ENCODE data around the gene ROR2.

Gene ROR2

DNA sequence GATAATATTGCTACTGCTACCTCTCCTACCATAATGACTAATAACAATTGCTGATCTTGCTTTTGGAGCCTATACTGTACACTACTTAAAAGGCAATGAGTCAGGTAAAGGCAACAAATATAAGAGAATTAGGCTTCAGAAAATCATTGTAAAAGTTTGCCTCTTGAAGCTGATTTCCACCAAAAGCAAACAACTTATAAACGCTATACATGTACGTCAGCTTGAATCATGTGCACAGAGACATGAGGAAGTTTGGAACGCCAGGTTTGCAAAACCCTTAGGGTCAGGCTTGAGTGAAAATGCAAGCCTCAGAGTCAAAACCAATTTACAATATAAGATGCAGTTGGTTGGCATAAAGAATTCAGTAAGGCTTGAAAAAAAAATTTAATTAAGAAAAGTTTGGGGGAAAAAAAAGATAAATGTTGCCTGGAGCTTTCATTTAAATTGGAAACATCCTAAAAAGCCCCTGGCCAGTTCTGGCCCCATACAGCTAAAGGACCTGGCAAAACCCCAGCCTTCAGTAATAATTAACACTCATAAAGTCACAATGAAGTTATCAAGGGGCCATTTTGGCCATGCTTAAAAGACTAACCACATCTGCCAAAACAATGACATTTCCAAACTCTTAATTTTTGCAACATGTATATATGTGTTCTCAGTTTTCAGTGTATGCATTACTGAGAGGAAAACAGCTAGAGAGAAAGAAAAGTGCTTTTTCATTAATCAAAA lies 345.4 kb downstream of the ROR2 start:
- Histone ChIP-seq H3K4me3 (ENCODE audit: low read length) (no peak overlapping the region), H3K27me3 (ENCODE audit: control insufficient read depth, insufficient read depth, low read length) (no peaks in the 10 kb centered on the region), H3K36me3 (ENCODE audit: control insufficient read depth, low read depth, low read length) (no peaks in the 10 kb centered on the region), H3K4me1 (ENCODE audit: control insufficient read depth, low read depth, low read length) (no peaks in the 10 kb centered on the region), H3K9me3 (ENCODE audit: control insufficient read depth, low read depth, low read length) (no peaks in the 10 kb centered on the region), H3K27ac (ENCODE audit: low read length) (no peak overlapping the region), H3K9ac (ENCODE audit: low read length) (no peak overlapping the region)

DNA sequence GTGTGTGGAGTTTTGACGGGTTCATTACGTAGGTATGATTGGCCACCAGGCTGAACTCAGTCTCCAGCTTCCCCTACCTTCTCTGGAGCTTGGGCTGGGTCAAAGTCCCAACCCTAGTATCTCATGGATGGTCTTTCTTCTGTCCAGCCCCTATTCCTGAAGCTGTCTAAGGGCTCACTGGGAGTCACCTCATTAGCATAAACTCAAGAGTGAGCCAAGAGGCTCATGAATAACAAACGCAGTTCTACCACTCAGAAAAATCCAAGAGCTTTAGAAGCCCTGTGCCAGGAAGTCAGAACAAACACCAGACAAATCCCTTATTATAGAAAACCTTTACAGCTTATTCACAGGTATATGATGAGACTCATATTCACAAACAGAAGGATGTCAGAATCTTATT lies 346.1 kb downstream of the ROR2 start:
- Histone ChIP-seq H3K9me3 (ENCODE audit: control insufficient read depth, low read depth, low read length) (no peaks in the 10 kb centered on the region), H3K9ac (ENCODE audit: low read length) (no peak overlapping the region), H3K36me3 (ENCODE audit: control insufficient read depth, low read depth, low read length) (no peaks in the 10 kb centered on the region), H3K4me3 (ENCODE audit: low read length) (no peak overlapping the region), H3K27ac (ENCODE audit: low read length) (no peak overlapping the region), H3K4me1 (ENCODE audit: control insufficient read depth, low read depth, low read length) (no peaks in the 10 kb centered on the region), H3K27me3 (ENCODE audit: control insufficient read depth, insufficient read depth, low read length) (no peaks in the 10 kb centered on the region)

GRCh38 chr9:91599564-91599963 lies 350.5 kb downstream of the ROR2 start:
- Histone ChIP-seq H3K27ac (ENCODE audit: low read length) (no peak overlapping the region), H3K9me3 (ENCODE audit: control insufficient read depth, low read depth, low read length) (no peaks in the 10 kb centered on the region), H3K27me3 (ENCODE audit: control insufficient read depth, insufficient read depth, low read length) (no peaks in the 10 kb centered on the region), H3K36me3 (ENCODE audit: control insufficient read depth, low read depth, low read length) (no peaks in the 10 kb centered on the region), H3K9ac (ENCODE audit: low read length) (no peak overlapping the region), H3K4me3 (ENCODE audit: low read length) (no peak overlapping the region), H3K4me1 (ENCODE audit: control insufficient read depth, low read depth, low read length) (no peaks in the 10 kb centered on the region)

- Histone ChIP-seq H3K9ac (ENCODE audit: low read length) (no peak overlapping the region), H3K27ac (ENCODE audit: low read length) (no peak overlapping the region), H3K36me3 (ENCODE audit: control insufficient read depth, low read depth, low read length) (no peaks in the 10 kb centered on the region)
These were observed 358.4 kb downstream of the ROR2 start for GRCh38 chr9:91591627-91592026.

GRCh38 chr9:91589101-91589553 lies 360.9 kb downstream of the ROR2 start:
- no peak overlapping the region for H3K9ac ChIP-seq (ENCODE audit: low read length)
- no peaks in the 10 kb centered on the region for H3K27me3 ChIP-seq (ENCODE audit: control insufficient read depth, insufficient read depth, low read length)
- H3K4me1 ChIP-seq (ENCODE audit: control insufficient read depth, low read depth, low read length), result no peaks in the 10 kb centered on the region
- H3K36me3 ChIP-seq (ENCODE audit: control insufficient read depth, low read depth, low read length), result no peaks in the 10 kb centered on the region
- H3K27ac ChIP-seq (ENCODE audit: low read length), result no peak overlapping the region
- no peaks in the 10 kb centered on the region for H3K9me3 ChIP-seq (ENCODE audit: control insufficient read depth, low read depth, low read length)
- H3K4me3 ChIP-seq (ENCODE audit: low read length), result no peak overlapping the region

More at GRCh38 chr9:91591627-91592026, 358.4 kb downstream of the ROR2 start:
- H3K9me3 ChIP-seq (ENCODE audit: control insufficient read depth, low read depth, low read length), result no peaks in the 10 kb centered on the region
- H3K4me1 ChIP-seq (ENCODE audit: control insufficient read depth, low read depth, low read length), result no peaks in the 10 kb centered on the region
- no peak overlapping the region for H3K4me3 ChIP-seq (ENCODE audit: low read length)
- H3K27me3 ChIP-seq (ENCODE audit: control insufficient read depth, insufficient read depth, low read length), result no peaks in the 10 kb centered on the region

- Histone ChIP-seq H3K4me3 (ENCODE audit: low read length) (no peak overlapping the region), H3K4me1 (ENCODE audit: control insufficient read depth, low read depth, low read length) (no peaks in the 10 kb centered on the region), H3K9me3 (ENCODE audit: control insufficient read depth, low read depth, low read length) (no peaks in the 10 kb centered on the region), H3K27ac (ENCODE audit: low read length) (no peak overlapping the region), H3K9ac (ENCODE audit: low read length) (no peak overlapping the region), H3K36me3 (ENCODE audit: control insufficient read depth, low read depth, low read length) (no peaks in the 10 kb centered on the region), H3K27me3 (ENCODE audit: control insufficient read depth, insufficient read depth, low read length) (no peaks in the 10 kb centered on the region)
These were observed 363.7 kb downstream of the ROR2 start for GRCh38 chr9:91586282-91586681.

DNA sequence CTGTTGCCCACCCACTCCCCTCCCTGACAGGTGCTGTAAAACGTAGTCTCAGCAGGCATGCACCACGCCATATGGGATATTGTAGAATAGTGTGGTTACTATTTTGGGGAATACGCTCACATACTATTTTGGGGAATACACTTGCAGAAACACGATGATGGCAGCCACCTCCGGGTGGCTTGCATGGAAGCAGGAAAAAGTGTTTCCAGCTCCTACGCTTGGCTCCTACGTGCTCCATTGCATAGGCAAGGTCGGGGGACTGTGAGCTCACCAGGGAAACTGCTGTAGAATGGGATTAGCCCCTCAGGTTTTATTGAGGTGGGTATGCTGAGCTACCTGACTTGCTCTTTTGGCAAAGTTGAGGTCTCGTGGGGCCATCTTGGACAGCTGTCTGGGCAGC lies 366.1 kb downstream of the ROR2 start:
- Histone ChIP-seq H3K4me1 (ENCODE audit: control insufficient read depth, low read depth, low read length) (peaks cover 4% of the 10 kb centered on the region), H3K27me3 (ENCODE audit: control insufficient read depth, insufficient read depth, low read length) (no peaks in the 10 kb centered on the region), H3K9me3 (ENCODE audit: control insufficient read depth, low read depth, low read length) (no peaks in the 10 kb centered on the region), H3K9ac (ENCODE audit: low read length) (no peak overlapping the region), H3K36me3 (ENCODE audit: control insufficient read depth, low read depth, low read length) (no peaks in the 10 kb centered on the region), H3K27ac (ENCODE audit: low read length) (no peak overlapping the region), H3K4me3 (ENCODE audit: low read length) (no peak overlapping the region)

- no peak overlapping the region for H3K27ac ChIP-seq (ENCODE audit: low read length)
- H3K9ac ChIP-seq (ENCODE audit: low read length), result no peak overlapping the region
- peaks cover 6% of the 10 kb centered on the region for H3K4me1 ChIP-seq (ENCODE audit: control insufficient read depth, low read depth, low read length)
- no peaks in the 10 kb centered on the region for H3K27me3 ChIP-seq (ENCODE audit: control insufficient read depth, insufficient read depth, low read length)
- H3K36me3 ChIP-seq (ENCODE audit: control insufficient read depth, low read depth, low read length), result no peaks in the 10 kb centered on the region
- H3K4me3 ChIP-seq (ENCODE audit: low read length), result no peak overlapping the region
- H3K9me3 ChIP-seq (ENCODE audit: control insufficient read depth, low read depth, low read length), result no peaks in the 10 kb centered on the region
These were observed 366.7 kb downstream of the ROR2 start for GRCh38 chr9:91583161-91583875.

DNA sequence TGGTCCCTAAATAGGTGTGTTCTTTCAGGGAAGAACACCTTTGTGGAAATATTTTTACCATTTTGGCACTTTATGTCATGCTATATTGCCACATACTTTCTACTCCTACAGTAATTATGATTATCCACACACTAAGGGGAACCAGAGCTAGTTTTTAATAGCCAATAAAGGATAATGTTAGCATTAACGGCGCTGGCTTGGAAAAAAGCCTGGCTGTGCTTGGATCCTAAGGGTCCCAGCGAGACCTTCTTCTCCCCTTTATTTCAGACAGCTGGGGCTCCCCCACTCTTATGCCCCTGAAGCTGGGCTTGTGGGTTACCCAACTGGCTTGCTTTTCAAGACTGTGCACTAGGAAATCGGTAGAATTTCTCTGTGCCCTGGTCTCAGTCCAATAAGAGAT lies 367.8 kb downstream of the ROR2 start:
- Histone ChIP-seq H3K27me3 (ENCODE audit: control insufficient read depth, insufficient read depth, low read length) (no peaks in the 10 kb centered on the region), H3K9ac (ENCODE audit: low read length) (no peak overlapping the region), H3K4me3 (ENCODE audit: low read length) (no peak overlapping the region), H3K4me1 (ENCODE audit: control insufficient read depth, low read depth, low read length) (peaks cover 17% of the 10 kb centered on the region), H3K9me3 (ENCODE audit: control insufficient read depth, low read depth, low read length) (no peaks in the 10 kb centered on the region), H3K27ac (ENCODE audit: low read length) (no peak overlapping the region), H3K36me3 (ENCODE audit: control insufficient read depth, low read depth, low read length) (no peaks in the 10 kb centered on the region)

DNA sequence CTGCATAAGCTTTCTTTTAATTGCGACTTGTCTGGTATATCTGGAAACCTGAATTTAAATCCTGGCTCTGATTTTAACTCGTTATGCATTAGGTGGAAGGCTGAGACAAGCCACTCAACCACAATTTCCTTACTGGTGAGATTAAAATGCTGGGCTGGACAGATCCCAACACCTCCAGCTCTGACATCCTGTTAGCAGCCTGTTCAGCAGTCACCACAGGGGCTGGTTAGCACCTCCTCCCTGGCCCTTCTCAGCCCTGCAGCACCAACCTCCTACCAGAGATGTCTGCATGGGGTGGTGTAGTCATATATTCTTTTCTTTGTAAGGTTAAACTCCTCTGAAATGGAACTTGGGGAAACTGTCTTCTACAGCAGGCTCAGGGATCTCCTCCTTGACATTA lies 369.9 kb downstream of the ROR2 start:
- Histone ChIP-seq H3K27me3 (ENCODE audit: control insufficient read depth, insufficient read depth, low read length) (no peaks in the 10 kb centered on the region), H3K4me1 (ENCODE audit: control insufficient read depth, low read depth, low read length) (peaks cover 18% of the 10 kb centered on the region), H3K4me3 (ENCODE audit: low read length) (no peak overlapping the region), H3K9ac (ENCODE audit: low read length) (no peak overlapping the region), H3K9me3 (ENCODE audit: control insufficient read depth, low read depth, low read length) (no peaks in the 10 kb centered on the region), H3K27ac (ENCODE audit: low read length) (no peak overlapping the region), H3K36me3 (ENCODE audit: control insufficient read depth, low read depth, low read length) (no peaks in the 10 kb centered on the region)

DNA sequence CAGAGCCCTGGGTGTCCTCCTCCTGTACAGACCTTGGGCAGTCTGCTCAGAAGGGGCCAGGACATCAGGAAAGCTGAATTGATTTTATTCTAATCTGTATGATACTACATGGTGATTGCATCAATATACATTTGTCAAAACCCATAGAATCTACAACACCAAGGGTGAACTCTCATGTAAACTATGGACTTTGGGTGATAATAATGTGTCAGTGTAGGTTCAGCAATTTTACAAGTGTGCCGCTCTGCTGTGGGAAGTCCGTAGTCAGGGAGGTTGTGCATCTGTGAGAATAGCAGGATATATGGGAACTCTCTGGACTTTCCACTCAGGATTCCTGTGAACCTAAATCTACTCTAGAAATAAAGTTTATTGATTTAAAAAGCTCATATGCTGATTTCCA lies 371.1 kb downstream of the ROR2 start:
- Histone ChIP-seq H3K9ac (ENCODE audit: low read length) (no peak overlapping the region), H3K27ac (ENCODE audit: low read length) (no peak overlapping the region), H3K36me3 (ENCODE audit: control insufficient read depth, low read depth, low read length) (no peaks in the 10 kb centered on the region), H3K4me1 (ENCODE audit: control insufficient read depth, low read depth, low read length) (peaks cover 18% of the 10 kb centered on the region), H3K27me3 (ENCODE audit: control insufficient read depth, insufficient read depth, low read length) (no peaks in the 10 kb centered on the region), H3K4me3 (ENCODE audit: low read length) (no peak overlapping the region), H3K9me3 (ENCODE audit: control insufficient read depth, low read depth, low read length) (no peaks in the 10 kb centered on the region)

DNA sequence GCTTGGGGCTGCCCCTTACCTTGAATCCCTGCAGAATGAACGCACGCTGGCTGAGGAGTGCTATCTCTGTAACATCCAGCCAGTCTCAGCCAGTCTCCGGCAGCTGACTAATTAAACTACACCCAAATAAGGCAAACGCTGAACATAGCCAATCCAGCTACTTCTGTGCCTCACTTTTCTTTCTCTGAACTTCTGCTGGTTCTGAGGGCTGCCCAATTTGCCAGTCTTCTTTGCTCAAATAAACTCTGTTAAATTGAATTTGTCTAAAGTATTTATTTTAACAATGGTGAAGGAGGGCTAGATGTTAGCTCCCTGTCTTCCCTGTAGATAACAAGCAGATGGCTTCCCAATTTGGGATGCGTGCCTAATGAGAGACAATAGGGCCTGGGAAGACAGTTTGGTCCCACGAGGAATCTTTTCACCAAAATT lies 372.4 kb downstream of the ROR2 start:
- no peaks in the 10 kb centered on the region for H3K36me3 ChIP-seq (ENCODE audit: control insufficient read depth, low read depth, low read length)
- H3K9ac ChIP-seq (ENCODE audit: low read length), result no peak overlapping the region
- no peaks in the 10 kb centered on the region for H3K9me3 ChIP-seq (ENCODE audit: control insufficient read depth, low read depth, low read length)
- H3K4me1 ChIP-seq (ENCODE audit: control insufficient read depth, low read depth, low read length), result peaks cover 24% of the 10 kb centered on the region
- H3K27ac ChIP-seq (ENCODE audit: low read length), result no peak overlapping the region
- no peak overlapping the region for H3K4me3 ChIP-seq (ENCODE audit: low read length)
- no peaks in the 10 kb centered on the region for H3K27me3 ChIP-seq (ENCODE audit: control insufficient read depth, insufficient read depth, low read length)
